Measurements from ENCODE around the gene STIMATE.

DNA sequence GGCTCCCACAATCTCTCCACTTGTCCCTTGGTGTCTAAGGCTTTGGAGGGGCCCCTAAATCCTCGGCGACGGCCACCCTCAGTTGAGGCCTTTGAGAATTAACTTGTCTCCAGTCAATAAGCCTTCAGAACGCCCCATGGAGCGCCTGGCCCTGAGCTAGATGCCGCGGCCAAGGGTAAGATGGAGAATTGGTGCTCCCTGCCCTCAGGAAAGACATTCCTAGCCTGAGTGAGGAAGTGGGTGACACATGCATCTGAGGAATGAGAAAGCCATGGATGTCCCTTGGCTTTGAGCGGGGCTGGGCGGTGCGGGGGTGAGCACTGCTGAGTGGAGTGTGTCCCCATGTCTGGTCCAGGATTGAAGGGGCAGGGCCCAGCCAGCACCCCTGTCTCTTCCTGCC, 80.1 kb downstream of the STIMATE start:
- TF ChIP-seq, protein P1, sequence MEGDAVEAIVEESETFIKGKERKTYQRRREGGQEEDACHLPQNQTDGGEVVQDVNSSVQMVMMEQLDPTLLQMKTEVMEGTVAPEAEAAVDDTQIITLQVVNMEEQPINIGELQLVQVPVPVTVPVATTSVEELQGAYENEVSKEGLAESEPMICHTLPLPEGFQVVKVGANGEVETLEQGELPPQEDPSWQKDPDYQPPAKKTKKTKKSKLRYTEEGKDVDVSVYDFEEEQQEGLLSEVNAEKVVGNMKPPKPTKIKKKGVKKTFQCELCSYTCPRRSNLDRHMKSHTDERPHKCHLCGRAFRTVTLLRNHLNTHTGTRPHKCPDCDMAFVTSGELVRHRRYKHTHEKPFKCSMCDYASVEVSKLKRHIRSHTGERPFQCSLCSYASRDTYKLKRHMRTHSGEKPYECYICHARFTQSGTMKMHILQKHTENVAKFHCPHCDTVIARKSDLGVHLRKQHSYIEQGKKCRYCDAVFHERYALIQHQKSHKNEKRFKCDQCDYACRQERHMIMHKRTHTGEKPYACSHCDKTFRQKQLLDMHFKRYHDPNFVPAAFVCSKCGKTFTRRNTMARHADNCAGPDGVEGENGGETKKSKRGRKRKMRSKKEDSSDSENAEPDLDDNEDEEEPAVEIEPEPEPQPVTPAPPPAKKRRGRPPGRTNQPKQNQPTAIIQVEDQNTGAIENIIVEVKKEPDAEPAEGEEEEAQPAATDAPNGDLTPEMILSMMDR (IDR thresholded peaks at IDR 0.05): no peak
- TF ChIP-seq POLR2A (IDR thresholded peaks at IDR 0.05): no peak

Data from prostate gland (tissue), 2 donors.